Astrocyte of the cerebellum (primary cell): Measurements from ENCODE around the gene VASH2.
"Not testable (repeated sequence)": the region's sequence is repeated elsewhere in the genome, so short reads cannot be mapped to it uniquely, and the experiment has no call there.

Source experiments
- DNase-seq: peaks from one replicate; pipeline ENCODE4 v3.0.0-alpha.2; 2011; ENCODE audit warnings: low read depth
- H3K4me3 ChIP-seq: 2 replicates; pipeline ENCODE4 v1.5.1; 2011; ENCODE audit warnings: mild to moderate bottlenecking, low read depth, low read length, moderate library complexity
- in situ Hi-C: cut with HindIII; loops from 2 replicates; pipeline ENCODE4 v1.10.0; 2017; ENCODE audit warnings: low sequenced_read_pairs
- TF ChIP-seq, protein P1 (sequence below): IDR thresholded peaks from 2 replicates; pipeline ENCODE4 v1.5.1; 2012; ENCODE audit warnings: low read length, low read depth, moderate library complexity, mild to moderate bottlenecking; ENCODE audit errors: missing control alignments

VASH2 gene

DNA sequence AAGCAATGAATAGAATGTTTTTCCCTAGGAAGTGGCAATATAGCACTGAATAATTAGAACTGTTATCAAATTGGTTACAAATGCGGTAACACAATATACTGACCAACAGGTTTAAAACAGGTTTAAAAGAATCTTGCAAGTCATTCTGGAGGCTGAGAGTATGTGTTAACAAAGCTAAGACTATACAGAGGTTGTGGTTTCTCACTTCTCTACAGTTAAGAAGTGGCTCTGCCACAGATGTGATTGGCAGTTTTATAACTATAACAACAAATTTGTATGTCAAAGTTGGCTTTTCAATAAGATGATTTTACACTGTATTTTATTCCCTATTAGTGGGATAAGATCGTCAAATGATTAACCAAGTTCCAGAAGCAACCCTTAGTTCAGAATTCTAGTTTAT, 58.2 kb downstream of the VASH2 start:
- no peak for DNase-seq
- in situ Hi-C loops = no loop called here
- TF ChIP-seq, protein P1, sequence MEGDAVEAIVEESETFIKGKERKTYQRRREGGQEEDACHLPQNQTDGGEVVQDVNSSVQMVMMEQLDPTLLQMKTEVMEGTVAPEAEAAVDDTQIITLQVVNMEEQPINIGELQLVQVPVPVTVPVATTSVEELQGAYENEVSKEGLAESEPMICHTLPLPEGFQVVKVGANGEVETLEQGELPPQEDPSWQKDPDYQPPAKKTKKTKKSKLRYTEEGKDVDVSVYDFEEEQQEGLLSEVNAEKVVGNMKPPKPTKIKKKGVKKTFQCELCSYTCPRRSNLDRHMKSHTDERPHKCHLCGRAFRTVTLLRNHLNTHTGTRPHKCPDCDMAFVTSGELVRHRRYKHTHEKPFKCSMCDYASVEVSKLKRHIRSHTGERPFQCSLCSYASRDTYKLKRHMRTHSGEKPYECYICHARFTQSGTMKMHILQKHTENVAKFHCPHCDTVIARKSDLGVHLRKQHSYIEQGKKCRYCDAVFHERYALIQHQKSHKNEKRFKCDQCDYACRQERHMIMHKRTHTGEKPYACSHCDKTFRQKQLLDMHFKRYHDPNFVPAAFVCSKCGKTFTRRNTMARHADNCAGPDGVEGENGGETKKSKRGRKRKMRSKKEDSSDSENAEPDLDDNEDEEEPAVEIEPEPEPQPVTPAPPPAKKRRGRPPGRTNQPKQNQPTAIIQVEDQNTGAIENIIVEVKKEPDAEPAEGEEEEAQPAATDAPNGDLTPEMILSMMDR = no peak
- H3K4me3 ChIP-seq = no peak overlapping the region

DNA sequence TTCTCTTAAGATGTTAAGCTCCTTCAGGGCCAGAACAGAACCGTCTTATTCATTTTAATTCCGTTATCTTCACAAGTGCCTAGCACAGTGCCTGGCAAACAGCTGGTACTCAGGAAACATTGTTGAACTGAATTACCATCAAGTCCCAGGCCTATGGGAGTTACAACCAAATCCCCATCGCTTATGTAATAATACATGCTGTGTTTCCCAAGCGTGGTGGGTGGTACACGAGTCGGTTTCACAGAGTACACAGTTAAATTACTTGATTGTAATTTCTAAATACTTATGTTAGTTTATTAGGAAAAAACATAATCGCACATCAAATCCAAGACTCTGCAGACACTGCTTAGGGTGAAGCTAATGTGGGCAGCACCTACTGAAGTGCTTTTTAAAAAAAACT, 64.3 kb downstream of the VASH2 start:
- TF ChIP-seq, protein P1 = no peak
- DNase-seq = no peak
- H3K4me3 ChIP-seq = peak overlapping the region; percentile 73
- in situ Hi-C loops = no loop called here

DNA sequence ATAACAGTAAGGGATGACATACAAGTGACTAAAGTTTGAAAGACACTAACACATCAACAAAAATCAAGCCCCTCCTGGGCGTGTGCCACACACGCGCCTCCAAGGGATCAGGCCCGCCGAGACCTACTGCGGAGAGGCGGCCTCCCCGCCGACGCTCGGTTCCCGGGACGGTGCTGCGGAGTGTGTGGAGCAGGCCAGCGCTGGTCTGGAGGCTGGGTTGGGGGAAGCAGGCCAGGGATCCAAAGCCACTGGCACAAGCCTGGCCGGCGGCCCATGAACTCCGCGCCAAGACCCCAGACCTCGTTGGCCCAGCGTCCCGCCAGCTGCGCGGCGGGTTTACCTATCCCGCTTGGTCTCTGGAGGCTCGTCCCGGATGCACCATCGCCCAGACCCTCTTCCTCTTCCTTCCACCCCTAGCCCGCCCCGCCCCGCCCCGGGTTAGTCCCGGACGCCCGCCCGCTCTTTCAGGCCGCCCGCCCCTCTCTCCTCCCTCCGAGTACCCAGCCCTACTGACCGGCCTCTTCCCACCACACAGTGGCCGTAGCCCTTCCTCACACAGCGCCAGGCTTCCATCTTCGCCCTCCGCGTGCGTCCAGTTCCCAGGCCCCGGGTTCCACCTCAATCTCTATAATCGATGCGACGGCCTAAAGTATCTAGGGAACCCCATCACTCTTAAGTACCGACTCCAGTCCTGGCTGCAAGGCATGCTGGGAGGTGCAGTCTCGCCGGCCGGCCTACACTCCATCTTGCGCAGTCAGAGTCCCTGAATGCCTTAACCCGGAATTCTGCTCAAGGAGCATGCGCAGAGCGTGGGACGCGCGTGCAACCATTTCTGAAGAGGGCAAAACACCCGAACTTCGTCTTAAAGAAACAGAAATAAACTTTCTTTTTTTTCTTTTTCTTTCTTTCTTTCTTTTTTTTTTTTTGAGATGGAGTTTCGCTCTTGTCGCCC, 65.0 kb downstream of the VASH2 start, which contains the start of gene ANGEL2:
Gene ANGEL2 (minus strand): TSS at position 769 of the 952 bp plus-strand sequence. CDS start 196 bp downstream, at position 573.
- peak; percentile 96 for DNase-seq
- in situ Hi-C loops = no loop called here
- peak within 1 kb of the TSS; percentile 73 for H3K4me3 ChIP-seq
- TF ChIP-seq, protein P1 = no peak

DNA sequence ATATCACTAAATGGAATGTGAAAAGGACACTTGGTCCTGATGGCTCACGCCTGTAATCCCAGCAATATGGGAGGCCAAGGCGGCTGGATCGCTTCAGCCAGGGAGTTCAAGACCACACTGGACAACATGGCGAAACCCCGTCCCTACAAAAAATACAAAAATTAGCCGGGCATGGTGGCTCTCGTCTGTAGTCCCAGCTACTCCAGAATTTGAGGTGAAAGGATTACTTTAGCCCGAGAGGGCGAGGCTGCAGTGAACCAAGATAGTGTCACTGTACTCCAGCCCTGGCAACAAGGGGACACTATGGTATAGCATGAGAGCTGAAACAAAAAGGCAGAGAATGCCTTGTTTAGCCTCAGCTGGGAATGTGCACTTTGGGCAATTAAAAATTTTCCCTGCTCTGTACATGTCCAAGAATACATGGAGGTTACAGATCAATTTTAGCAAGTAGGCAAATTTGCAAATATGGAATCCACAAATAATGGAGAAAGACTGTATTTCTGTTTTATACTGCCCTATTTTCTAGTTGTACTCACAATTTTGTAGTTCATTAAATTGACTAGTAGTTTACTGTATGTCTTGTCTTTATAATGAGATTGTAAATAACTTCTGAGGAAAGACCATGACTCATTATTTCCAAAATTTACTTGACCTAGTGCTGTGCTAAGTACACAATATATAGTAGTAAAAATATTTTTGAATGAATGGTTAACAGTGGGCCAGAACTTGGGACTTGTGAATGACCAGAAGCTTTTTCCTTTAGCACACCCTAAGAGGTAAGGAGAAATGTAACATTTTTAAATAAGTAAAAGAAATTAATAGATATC, 67.3 kb downstream of the VASH2 start:
- no peak for DNase-seq
- no peak overlapping the region for H3K4me3 ChIP-seq
- TF ChIP-seq, protein P1 = no peak
- in situ Hi-C loops = no loop called here

DNA sequence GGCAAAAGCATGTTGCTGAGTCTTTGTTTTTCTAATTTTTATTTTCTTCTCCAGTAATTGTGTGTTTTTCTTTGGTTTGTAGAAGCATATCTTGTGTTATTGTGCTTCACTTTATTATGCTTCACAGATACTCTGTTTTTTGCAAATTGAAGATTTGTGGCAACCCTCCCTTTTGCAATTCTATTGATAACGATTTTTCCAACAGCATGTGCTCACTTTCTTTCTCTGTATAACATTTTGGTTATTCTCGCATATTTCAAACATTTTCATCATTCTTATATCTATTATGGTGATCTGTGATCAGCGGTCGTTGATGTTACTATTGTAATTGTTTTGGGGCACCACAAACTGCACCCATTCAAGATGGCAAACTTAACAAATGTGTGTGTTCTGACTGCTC, 69.1 kb downstream of the VASH2 start:
- in situ Hi-C loops = no loop called here
- no peak overlapping the region for H3K4me3 ChIP-seq
- DNase-seq = no peak
- TF ChIP-seq, protein P1 = no peak

DNA sequence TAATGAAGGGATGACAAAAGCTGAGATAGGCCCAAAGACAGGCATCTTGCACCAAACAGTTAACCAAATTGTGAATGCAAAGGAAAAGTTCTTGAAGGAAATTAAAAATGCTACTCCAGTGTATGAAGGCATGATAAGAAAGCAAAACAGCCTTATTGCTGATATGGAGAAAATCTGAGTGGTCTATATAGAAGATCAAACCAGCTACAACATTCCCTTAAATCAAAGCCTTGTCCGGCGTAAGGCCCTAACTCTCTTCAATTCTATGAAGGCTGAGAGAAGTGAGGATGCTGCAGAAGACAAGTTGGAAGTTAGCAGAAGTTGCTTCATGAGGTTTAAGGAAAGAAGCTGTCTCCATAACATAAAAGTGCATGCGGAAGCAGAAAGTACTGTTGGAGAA, 69.7 kb downstream of the VASH2 start:
- TF ChIP-seq, protein P1 = no peak
- in situ Hi-C loops = no loop called here
- no peak overlapping the region for H3K4me3 ChIP-seq
- DNase-seq = no peak

DNA sequence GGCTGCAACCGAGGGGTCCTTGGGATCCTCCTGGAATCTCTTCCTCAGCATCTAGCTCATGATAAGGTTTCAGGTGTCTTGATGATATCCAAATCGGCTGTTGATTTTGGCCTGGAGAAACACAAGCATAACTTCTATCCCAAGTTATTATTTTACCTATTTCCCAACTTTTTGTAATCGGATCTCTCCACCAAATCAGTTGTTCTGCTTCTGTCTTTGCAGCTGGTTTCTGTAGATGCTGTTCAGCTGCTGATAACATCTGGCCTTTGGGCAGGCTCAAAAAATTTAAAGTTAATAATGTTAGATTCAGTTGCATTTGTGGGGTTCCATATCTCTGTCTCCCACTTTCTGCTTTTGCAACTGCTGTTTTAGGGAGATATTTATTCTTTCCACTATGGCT, 76.7 kb downstream of the VASH2 start:
- in situ Hi-C loops, H3K4me3 ChIP-seq, DNase-seq: not testable (repeated sequence)
